Measurements from ENCODE around the gene TNFAIP8L1.

- TF ChIP-seq, protein P1, sequence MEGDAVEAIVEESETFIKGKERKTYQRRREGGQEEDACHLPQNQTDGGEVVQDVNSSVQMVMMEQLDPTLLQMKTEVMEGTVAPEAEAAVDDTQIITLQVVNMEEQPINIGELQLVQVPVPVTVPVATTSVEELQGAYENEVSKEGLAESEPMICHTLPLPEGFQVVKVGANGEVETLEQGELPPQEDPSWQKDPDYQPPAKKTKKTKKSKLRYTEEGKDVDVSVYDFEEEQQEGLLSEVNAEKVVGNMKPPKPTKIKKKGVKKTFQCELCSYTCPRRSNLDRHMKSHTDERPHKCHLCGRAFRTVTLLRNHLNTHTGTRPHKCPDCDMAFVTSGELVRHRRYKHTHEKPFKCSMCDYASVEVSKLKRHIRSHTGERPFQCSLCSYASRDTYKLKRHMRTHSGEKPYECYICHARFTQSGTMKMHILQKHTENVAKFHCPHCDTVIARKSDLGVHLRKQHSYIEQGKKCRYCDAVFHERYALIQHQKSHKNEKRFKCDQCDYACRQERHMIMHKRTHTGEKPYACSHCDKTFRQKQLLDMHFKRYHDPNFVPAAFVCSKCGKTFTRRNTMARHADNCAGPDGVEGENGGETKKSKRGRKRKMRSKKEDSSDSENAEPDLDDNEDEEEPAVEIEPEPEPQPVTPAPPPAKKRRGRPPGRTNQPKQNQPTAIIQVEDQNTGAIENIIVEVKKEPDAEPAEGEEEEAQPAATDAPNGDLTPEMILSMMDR (IDR thresholded peaks at IDR 0.05; ENCODE audit: low read length) = no peak
- no peak for TF ChIP-seq EZH2 (IDR thresholded peaks at IDR 0.05; ENCODE audit: borderline replicate concordance, low read length)
These were observed at the start of gene TNFAIP8L1 for GRCh38 chr19:4638828-4639530.

All from OCI-LY1 (cell line).